GM23338 (cell line): ENCODE results near the gene MYO1F. TPM values are rescaled to one million over a fixed set of nuclear protein-coding genes. Genes with fewer than 3 reads are reported as not detected.
A peak's percentile ranks its signal among the peaks of the same experiment; 100 is the strongest.

Experiments
- ATAC-seq: fragments of 200-7000 bp; cut with Tn5 transposase; 3 replicates; pipeline ENCODE4 v1.9.1; 2020
- DNase-seq: peaks from one replicate; pipeline ENCODE4 v3.0.0-alpha.2; 2015; ENCODE audit warnings: low spot score
- H2AFZ ChIP-seq: fragments of 200-600 bp; sonication (generic); 2 replicates; pipeline ENCODE4 v1.8.0; 2016; ENCODE audit warnings: antibody characterized with exemption, mild to moderate bottlenecking, moderate library complexity
- H3F3A ChIP-seq: fragments of 200-600 bp; sonication (generic); replicated peaks from 2 replicates; pipeline ENCODE4 v1.8.0; 2017; ENCODE audit warnings: antibody characterized with exemption, mixed run types, low read depth
- H3K27ac ChIP-seq: fragments of 200-600 bp; sonication (generic); 2 replicates; pipeline ENCODE4 v1.6.1; 2016; ENCODE audit warnings: low read depth
- H3K27me3 ChIP-seq: fragments of 200-600 bp; sonication (generic); 2 replicates; pipeline ENCODE4 v1.8.0; 2016; ENCODE audit warnings: mild to moderate bottlenecking, mixed run types, moderate library complexity; ENCODE audit not compliant: insufficient read depth
- H3K36me3 ChIP-seq: fragments of 200-600 bp; sonication (generic); 2 replicates; pipeline ENCODE4 v1.8.0; 2016; ENCODE audit warnings: mild to moderate bottlenecking; ENCODE audit not compliant: insufficient read depth
- H3K4me1 ChIP-seq: fragments of 200-600 bp; sonication (generic); 2 replicates; pipeline ENCODE4 v1.8.0; 2016; ENCODE audit warnings: mild to moderate bottlenecking, moderate library complexity; ENCODE audit not compliant: insufficient read depth
- H3K4me2 ChIP-seq: fragments of 200-600 bp; sonication (generic); 2 replicates; pipeline ENCODE4 v1.7.1; 2017; ENCODE audit warnings: mixed run types
- H3K4me3 ChIP-seq: fragments of 200-600 bp; sonication (generic); 2 replicates; pipeline ENCODE4 v1.6.1; 2016; ENCODE audit warnings: mixed run types
- H3K79me2 ChIP-seq: fragments of 200-600 bp; sonication (generic); replicated peaks from 2 replicates; pipeline ENCODE4 v1.8.0; 2017; ENCODE audit warnings: mild to moderate bottlenecking; ENCODE audit not compliant: insufficient read depth
- H3K9me2 ChIP-seq: fragments of 200-600 bp; sonication (generic); 2 replicates; pipeline ENCODE4 v1.8.0; 2017; ENCODE audit not compliant: insufficient read depth
- H4K20me1 ChIP-seq: fragments of 200-600 bp; sonication (generic); replicated peaks from 2 replicates; pipeline ENCODE4 v1.8.0; 2017; ENCODE audit warnings: mild to moderate bottlenecking; ENCODE audit not compliant: insufficient read depth
- H3K27ac Mint-ChIP-seq: 2 replicates; pipeline ENCODE4 v1.8.0; 2020; ENCODE audit warnings: inconsistent platforms, mild to moderate bottlenecking, moderate library complexity, mixed read lengths
- H3K27me3 Mint-ChIP-seq: 3 replicates; pipeline ENCODE4 v1.8.0; 2022; ENCODE audit warnings: low read depth, mild to moderate bottlenecking, moderate library complexity, mixed read lengths, inconsistent platforms; ENCODE audit not compliant: insufficient read depth, poor library complexity
- H3K36me3 Mint-ChIP-seq: 3 replicates; pipeline ENCODE4 v1.8.0; 2021; ENCODE audit warnings: low read depth, mild to moderate bottlenecking, inconsistent platforms, moderate library complexity, mixed read lengths
- H3K4me1 Mint-ChIP-seq: 3 replicates; pipeline ENCODE4 v1.8.0; 2020; ENCODE audit warnings: mild to moderate bottlenecking, inconsistent platforms, mixed read lengths
- H3K4me3 Mint-ChIP-seq: 3 replicates; pipeline ENCODE4 v1.8.0; 2021; ENCODE audit warnings: moderate library complexity, mild to moderate bottlenecking, inconsistent platforms, mixed read lengths
- H3K9me3 Mint-ChIP-seq: 3 replicates; pipeline ENCODE4 v1.8.0; 2020; ENCODE audit warnings: moderate library complexity, mild to moderate bottlenecking, inconsistent platforms, mixed read lengths
- NANOG ChIP-seq: IDR thresholded peaks from 2 replicates; pipeline ENCODE4 v1.6.1; 2016; ENCODE audit warnings: antibody characterized with exemption, borderline replicate concordance
- ZNF331 ChIP-seq: fragments of 250-450 bp; sonication (Bioruptor Pico); IDR thresholded peaks from 2 replicates; pipeline ENCODE4 v1.5.0; 2020; ENCODE audit warnings: low read depth, mild to moderate bottlenecking, moderate library complexity
- polyA plus RNA-seq: library from polyadenylated mRNA; unstranded; fragments of >200 nt; fragmentation: Nextera tagmentation; extraction: Ambion mirVana; gene quantifications from 2 replicates; pipeline ENCODE4 v1.2.1, GENCODE V29; 2016
- total RNA-seq: library from RNA; depleted of rRNA; stranded (reverse); fragments of >200 nt; shearing (Covaris generic); gene quantifications from 2 replicates; pipeline ENCODE4 v1.2.3, GENCODE V29; 2014
- TF ChIP-seq, protein P1 (sequence below): IDR thresholded peaks from 2 replicates; pipeline ENCODE4 v1.6.1; 2016; ENCODE audit warnings: antibody characterized with exemption
- TF ChIP-seq, protein P2 (sequence below), 2 experiments: fragments of 200-600 bp in 1 of 2; sonication (generic) in 1 of 2; conservative IDR thresholded peaks; 2 replicates each; pipeline versions ENCODE4 v1.5.1 to v1.6.1; 2016 to 2017; ENCODE audit warnings: antibody characterized with exemption in 2 of 2, low read depth in 2 of 2, mild to moderate bottlenecking in 2 of 2, moderate library complexity in 1 of 2
- TF ChIP-seq, protein P3 (sequence below): IDR thresholded peaks from one replicate; pipeline ENCODE4 v1.6.1; 2018; ENCODE audit warnings: antibody characterized with exemption; ENCODE audit not compliant: unreplicated experiment

Gene MYO1F
- total and polyA plus RNA-seq, 2 experiments from 2014 or later: 3.9 to 5.7 TPM

DNA sequence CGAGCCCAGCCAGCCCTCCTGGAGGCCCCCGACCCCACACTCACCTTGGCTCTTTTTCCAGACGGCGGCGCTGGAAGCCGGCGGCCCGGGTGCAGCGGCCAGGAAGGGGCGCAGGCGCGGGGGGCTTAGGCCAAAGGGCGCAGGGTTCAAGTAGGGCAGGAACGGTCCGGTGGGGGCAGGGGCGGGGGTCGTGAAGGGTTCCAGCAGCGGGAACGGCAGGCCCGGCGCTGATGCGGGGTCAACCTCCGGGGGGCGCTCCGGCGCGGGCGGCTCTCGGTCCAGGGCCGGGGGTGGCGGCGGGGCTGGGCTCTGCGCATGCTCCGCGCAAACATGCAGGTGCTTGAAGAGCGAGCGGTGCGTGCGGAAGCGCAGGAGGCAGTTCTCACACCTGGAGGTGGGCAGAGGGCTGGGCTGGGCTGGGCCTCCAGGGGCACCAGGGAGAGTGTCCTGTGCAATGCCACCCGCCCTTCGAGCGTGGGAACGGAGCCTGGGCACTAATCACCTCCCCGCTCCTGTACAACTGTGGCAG, 65.6 kb downstream of the MYO1F start:
- H2AFZ ChIP-seq: no peak overlapping the region
- DNase-seq: no peak
- H3K27ac ChIP-seq: peak overlapping the region; percentile 9; the same call in 1 of the 2 replicates
- H3K36me3 ChIP-seq: no peaks in the 10 kb centered on the region
- Mint-ChIP-seq H3K27ac (no peak overlapping the region), H3K36me3 (peaks cover 10% of the 10 kb centered on the region; the same call in 2 of the 3 replicates), H3K4me3 (no peak overlapping the region), H3K27me3 (peaks cover 26% of the 10 kb centered on the region), H3K9me3 (no peaks in the 10 kb centered on the region), H3K4me1 (peaks cover 8% of the 10 kb centered on the region)
- TF ChIP-seq NANOG: no peak
- TF ChIP-seq, protein P1, sequence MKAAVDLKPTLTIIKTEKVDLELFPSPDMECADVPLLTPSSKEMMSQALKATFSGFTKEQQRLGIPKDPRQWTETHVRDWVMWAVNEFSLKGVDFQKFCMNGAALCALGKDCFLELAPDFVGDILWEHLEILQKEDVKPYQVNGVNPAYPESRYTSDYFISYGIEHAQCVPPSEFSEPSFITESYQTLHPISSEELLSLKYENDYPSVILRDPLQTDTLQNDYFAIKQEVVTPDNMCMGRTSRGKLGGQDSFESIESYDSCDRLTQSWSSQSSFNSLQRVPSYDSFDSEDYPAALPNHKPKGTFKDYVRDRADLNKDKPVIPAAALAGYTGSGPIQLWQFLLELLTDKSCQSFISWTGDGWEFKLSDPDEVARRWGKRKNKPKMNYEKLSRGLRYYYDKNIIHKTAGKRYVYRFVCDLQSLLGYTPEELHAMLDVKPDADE: no peak
- TF ChIP-seq, protein P2, sequence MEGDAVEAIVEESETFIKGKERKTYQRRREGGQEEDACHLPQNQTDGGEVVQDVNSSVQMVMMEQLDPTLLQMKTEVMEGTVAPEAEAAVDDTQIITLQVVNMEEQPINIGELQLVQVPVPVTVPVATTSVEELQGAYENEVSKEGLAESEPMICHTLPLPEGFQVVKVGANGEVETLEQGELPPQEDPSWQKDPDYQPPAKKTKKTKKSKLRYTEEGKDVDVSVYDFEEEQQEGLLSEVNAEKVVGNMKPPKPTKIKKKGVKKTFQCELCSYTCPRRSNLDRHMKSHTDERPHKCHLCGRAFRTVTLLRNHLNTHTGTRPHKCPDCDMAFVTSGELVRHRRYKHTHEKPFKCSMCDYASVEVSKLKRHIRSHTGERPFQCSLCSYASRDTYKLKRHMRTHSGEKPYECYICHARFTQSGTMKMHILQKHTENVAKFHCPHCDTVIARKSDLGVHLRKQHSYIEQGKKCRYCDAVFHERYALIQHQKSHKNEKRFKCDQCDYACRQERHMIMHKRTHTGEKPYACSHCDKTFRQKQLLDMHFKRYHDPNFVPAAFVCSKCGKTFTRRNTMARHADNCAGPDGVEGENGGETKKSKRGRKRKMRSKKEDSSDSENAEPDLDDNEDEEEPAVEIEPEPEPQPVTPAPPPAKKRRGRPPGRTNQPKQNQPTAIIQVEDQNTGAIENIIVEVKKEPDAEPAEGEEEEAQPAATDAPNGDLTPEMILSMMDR (conservative IDR thresholded peaks at IDR 0.05; ENCODE audit: low read depth in 2 of 2): peak in 1 of 2 experiments; percentile 49; a peak in 3 of 4 replicates
- ATAC-seq: peak; percentile 10
- H3K27me3 ChIP-seq: no peaks in the 10 kb centered on the region
- peaks cover 23% of the 10 kb centered on the region for H3F3A ChIP-seq
- H3K79me2 ChIP-seq: no peaks in the 10 kb centered on the region
- no peaks in the 10 kb centered on the region for H3K9me2 ChIP-seq
- H4K20me1 ChIP-seq: no peaks in the 10 kb centered on the region
- no peak overlapping the region for H3K4me3 ChIP-seq
- H3K4me1 ChIP-seq: peaks cover 9% of the 10 kb centered on the region
- 0 out of 2 replicates have a peak overlapping the region, but pooled peaks have one; percentile 8 for H3K4me2 ChIP-seq

DNA sequence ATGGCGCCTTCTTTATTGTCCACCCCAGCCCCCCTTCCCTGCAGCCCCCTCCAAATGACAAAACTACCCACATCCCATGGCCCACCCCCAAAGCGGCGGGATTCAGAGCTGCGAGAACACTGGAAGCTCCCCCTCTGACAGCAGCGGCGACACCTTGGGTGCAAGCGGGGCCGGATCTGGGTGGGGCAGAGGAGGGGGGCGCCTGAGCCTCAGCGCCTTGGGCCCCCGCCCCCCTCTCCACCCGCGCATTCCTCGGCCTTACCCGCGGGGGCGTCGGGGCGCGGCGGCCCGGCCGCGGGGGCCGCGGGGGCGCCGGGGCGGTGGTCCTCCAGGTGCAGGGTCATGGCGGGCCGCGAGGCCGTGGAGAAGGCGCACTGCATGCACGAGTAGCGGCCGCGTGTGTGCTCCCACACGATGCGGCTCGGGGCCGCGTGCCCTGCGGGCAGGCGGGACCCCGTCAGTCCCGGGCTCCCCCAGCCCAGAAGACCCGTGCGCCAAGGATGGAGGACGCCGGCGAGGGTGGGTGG, 66.6 kb downstream of the MYO1F start:
- H3K79me2 ChIP-seq: no peaks in the 10 kb centered on the region
- DNase-seq: no peak
- H4K20me1 ChIP-seq: no peaks in the 10 kb centered on the region
- Mint-ChIP-seq H3K36me3 (peaks cover 10% of the 10 kb centered on the region; the same call in 2 of the 3 replicates), H3K4me3 (no peak overlapping the region), H3K27me3 (peaks cover 27% of the 10 kb centered on the region), H3K27ac (no peak overlapping the region), H3K9me3 (no peaks in the 10 kb centered on the region), H3K4me1 (peaks cover 13% of the 10 kb centered on the region)
- ATAC-seq: no peak
- peaks cover 24% of the 10 kb centered on the region for H3F3A ChIP-seq
- no peaks in the 10 kb centered on the region for H3K36me3 ChIP-seq
- no peaks in the 10 kb centered on the region for H3K9me2 ChIP-seq
- no peak overlapping the region for H2AFZ ChIP-seq
- no peaks in the 10 kb centered on the region for H3K27me3 ChIP-seq
- H3K4me2 ChIP-seq: no peak overlapping the region
- no peak overlapping the region for H3K27ac ChIP-seq
- no peak overlapping the region for H3K4me3 ChIP-seq
- H3K4me1 ChIP-seq: peaks cover 9% of the 10 kb centered on the region
- TF ChIP-seq, protein P1: no peak
- TF ChIP-seq, protein P2 (conservative IDR thresholded peaks at IDR 0.05; ENCODE audit: low read depth in 2 of 2): no peak
- TF ChIP-seq ZNF331: no peak
- TF ChIP-seq, protein P3, sequence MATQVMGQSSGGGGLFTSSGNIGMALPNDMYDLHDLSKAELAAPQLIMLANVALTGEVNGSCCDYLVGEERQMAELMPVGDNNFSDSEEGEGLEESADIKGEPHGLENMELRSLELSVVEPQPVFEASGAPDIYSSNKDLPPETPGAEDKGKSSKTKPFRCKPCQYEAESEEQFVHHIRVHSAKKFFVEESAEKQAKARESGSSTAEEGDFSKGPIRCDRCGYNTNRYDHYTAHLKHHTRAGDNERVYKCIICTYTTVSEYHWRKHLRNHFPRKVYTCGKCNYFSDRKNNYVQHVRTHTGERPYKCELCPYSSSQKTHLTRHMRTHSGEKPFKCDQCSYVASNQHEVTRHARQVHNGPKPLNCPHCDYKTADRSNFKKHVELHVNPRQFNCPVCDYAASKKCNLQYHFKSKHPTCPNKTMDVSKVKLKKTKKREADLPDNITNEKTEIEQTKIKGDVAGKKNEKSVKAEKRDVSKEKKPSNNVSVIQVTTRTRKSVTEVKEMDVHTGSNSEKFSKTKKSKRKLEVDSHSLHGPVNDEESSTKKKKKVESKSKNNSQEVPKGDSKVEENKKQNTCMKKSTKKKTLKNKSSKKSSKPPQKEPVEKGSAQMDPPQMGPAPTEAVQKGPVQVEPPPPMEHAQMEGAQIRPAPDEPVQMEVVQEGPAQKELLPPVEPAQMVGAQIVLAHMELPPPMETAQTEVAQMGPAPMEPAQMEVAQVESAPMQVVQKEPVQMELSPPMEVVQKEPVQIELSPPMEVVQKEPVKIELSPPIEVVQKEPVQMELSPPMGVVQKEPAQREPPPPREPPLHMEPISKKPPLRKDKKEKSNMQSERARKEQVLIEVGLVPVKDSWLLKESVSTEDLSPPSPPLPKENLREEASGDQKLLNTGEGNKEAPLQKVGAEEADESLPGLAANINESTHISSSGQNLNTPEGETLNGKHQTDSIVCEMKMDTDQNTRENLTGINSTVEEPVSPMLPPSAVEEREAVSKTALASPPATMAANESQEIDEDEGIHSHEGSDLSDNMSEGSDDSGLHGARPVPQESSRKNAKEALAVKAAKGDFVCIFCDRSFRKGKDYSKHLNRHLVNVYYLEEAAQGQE: no peak
